ENCODE measurements around the gene STK38L.

The STK38L gene

GRCh38 chr12:27280412-27280811 is 36.3 kb downstream of the STK38L start:
- DNase-seq, result no peak

DNA sequence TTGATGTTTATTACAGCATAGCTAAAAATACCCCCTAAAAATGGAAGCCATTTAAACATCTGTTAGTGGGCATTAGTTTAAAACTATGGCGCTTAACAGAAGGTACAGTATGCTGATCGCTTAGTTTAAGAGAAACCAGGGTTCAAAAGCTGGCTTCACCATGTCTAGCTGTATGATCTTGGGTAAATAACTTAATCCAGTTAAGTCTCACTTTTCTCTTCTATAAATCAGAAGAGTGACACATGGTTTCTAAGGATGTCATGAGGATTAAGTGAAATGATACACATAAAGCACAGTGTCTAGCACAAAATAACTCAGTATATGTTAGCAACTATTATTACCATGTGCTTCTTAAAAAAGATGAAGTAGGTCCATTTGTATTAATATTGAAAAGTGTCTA is 38.7 kb downstream of the STK38L start:
- DNase-seq, result no peak

GRCh38 chr12:27284021-27284420 is 39.9 kb downstream of the STK38L start:
- no peak for DNase-seq

- DNase-seq, result no peak
Measured at GRCh38 chr12:27284751-27285150, 40.7 kb downstream of the STK38L start.

DNA sequence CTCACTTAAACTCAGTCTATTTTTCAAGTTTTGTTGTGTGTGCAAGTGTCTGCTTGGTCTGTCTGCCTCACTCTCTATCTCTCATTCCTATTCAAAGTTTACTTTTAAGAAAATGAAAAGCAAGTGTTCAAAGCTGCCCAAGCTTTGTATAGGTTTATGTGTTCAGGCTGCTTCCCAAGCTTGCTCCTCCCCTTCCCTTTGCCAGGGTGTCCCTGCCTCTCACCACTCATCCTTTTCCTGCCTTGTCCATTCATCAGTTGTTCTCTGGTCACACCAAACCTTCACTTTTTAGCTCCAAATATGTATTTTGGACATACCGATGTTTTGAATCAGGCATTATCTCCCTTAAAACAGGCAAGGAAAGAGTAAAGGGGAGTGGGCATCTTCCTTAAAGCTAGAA is 41.3 kb downstream of the STK38L start:
- no peak for DNase-seq

GRCh38 chr12:27289414-27289813 is 45.3 kb downstream of the STK38L start:
- DNase-seq, result no peak

DNA sequence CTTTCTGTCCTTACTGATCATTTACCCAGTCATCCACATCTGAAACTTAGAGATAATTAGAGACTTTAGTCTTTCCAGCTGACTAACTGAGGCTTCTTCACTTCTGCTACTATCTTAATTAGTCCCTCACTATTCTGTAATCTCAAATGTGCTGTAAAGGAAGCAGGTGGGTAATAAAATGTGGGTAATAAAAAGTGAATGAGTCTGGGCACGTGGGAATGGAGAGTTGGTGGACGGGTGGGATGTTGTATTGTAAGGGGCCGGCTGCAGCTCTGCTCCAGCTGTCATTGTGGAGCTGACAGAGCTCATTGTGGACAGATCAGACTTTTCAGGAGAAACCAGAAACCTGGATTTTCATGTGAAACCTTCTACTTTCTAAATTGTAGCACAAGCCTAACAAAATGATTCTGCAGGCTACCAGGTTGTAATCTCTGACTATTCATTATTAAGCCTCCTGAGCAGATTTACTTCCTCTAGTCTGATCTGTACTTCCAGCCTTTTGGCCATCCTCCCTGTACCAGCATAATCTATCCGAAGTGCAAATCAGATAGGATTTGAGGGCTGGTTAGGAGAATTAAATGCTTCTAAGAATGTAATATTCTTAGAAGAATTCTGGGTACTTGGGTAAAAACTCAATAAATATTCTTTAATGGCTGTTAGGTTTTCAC is 46.5 kb downstream of the STK38L start:
- DNase-seq, result no peak

DNA sequence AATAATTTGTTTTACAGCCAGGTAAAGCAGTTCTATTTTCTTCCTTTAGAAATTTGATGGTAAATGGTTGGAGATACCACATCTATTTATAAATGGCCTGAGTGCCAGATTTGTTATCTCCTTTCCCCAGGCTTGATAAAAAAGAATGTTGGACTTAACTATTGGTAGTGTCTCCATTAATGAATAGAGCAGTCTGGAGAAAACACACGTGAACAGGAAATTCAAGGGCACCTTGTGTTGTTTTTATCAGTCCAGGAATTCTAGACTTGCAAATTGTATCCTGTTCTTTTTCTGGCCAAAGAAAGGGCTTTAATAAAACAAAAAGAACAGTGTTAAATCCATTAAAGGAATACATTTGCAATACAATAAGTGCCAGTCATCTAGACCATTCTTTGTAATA is 47.8 kb downstream of the STK38L start:
- DNase-seq, result no peak

GRCh38 chr12:27292718-27293117 is 48.6 kb downstream of the STK38L start:
- no peak for DNase-seq

DNA sequence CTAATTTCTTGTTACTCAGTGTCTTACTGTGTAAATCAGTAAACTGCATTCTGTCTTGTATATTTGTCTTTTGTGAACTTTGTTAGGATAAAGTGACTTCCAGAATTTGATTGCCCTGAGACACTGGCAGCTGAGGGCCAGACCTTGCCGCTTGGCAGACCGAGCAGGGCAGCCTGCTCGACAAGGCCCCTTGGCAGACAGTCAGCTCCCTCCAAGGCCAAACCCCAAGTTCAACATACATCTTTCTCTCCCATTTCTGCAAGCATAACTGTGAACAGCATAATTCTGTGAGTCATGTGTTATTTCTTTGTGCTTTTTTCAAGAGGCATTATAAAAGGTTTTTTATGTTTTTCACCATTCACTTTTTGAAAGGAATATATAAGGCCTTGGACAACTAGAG is 49.4 kb downstream of the STK38L start:
- no peak for DNase-seq

GRCh38 chr12:27296674-27297073 is 52.6 kb downstream of the STK38L start:
- DNase-seq, result no peak

- peak; percentile 9 for DNase-seq
Measured at GRCh38 chr12:27297566-27297965, 53.5 kb downstream of the STK38L start.

DNA sequence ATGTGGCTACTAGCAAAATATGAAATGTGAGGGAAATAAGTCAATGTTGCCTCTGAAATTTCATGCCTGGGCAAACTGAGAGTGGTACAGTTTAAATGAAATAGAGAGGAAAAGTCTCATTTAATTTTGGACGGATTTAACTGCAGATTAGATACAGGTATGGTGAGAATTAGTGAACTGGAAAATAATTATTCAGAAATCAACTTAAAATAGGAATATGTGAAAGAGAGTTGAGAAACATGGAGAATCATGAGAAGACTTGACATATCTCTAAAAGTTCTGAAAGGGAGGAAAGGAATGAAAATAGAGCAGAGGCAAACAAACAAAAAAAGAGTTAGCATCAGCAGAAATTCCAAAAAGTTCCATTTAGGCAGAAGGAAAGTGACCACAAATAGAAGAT is 55.0 kb downstream of the STK38L start:
- DNase-seq, result no peak

- DNase-seq, result no peak
Measured at GRCh38 chr12:27300226-27300625, 56.1 kb downstream of the STK38L start.

DNA sequence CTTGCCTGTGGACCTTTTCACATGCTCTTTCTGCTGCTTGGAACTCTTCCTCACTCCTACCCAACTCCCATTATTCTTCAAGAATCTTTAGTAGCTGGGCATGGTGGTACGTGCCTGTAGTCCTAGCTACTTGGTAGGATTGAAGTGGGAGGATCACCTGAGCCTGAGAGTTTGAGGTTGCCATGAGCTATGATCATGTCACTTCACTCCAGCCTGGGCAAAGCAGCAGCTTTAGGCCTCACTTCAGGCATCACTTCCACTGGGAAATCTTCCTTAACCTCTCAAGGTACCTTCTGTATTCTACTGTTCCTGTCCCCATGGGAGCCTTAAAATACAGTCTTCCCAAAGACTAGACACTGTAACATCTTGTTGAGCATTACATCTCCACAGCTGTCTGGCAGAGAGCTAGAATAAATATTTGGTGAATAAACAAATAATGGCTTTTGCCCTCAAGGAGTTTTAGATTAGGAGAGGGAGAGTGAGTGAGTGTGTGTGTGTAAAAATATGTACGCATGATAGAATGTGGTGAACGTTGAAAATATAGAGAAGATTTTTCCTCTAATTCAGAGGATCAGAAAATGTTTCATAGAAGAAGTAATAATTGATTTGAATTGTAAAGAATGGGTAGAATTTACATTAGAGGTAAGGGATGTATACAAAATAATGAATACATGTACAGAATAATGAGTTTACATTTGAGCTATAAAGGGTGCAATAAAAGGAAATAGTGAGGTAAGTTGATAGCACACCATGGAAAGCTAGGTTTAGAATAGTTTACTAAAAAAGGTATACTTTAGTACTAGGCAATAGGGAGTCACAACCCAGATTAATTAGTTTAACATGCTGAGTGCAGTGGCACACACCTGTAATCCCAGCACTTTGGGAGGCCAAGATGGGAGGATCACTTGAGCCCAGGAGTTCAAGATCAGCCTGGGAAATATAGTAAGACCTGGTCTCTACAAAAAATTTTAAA is 59.3 kb downstream of the STK38L start:
- no peak for DNase-seq

GRCh38 chr12:27304856-27305255 is 60.8 kb downstream of the STK38L start:
- no peak for DNase-seq

DNA sequence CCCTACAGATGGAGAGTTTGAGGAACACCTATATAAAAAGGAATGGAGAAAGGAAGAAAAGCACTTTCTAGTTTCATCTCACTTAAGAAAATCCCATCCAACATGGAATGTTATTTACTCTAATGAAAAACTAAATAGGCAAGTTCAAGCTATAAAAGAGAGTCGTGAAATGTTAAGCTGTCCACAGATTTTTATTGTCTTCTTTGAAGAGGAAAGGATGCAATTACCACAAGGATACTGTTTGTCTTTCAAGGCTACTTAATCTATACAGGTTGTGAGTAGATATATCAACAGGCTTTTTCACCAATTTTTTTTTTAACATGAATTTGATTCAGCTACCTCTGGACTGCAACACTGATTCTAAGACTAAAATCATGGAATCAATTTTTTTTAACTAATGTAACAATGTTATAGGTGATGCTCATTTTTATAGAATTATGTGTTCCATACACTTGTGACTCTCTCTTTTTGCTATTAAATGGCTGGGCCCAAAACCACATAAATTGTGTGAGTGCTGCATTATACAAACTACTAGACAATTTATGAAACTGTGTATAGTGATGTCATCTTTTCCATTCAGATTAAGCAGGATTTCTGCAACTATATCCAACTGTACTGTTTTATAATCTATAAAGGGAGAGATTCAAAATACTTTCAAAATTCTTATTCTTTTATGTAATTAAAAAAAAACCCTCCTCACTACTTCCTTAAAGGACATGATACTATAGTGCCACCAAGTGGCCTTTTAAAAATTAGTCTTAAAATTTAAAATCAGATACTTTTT is 61.8 kb downstream of the STK38L start:
- DNase-seq, result peak; percentile 27

- DNase-seq, result no peak
Measured at GRCh38 chr12:27309293-27309994, 65.4 kb downstream of the STK38L start.

- no peak for DNase-seq
Measured at GRCh38 chr12:27309995-27310315, 65.9 kb downstream of the STK38L start.

- no peak for DNase-seq
Measured at GRCh38 chr12:27316947-27317346, 72.9 kb downstream of the STK38L start.

- DNase-seq, result no peak
Measured at GRCh38 chr12:27319409-27319808, 75.3 kb downstream of the STK38L start.

- no peak for DNase-seq
Measured at GRCh38 chr12:27319848-27320247, 75.8 kb downstream of the STK38L start.

DNA sequence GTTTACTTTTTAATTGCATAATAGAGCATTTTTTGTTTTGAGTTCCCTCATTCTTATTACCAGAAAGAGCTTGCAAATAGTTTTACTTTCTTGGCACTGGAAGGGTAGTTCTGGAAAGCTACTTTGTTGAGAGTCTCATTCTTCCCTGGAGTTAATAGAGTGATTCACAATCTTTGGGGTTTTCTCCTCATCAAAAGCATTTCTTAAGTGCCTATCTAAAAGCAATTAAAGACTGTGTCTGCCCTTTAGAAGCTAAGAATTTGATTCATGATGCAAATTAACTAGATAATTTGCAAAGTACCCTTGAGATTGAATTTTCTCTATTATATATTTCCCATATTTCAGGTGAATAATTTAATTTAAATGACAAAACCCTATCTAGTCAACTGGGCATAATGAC is 80.4 kb downstream of the STK38L start:
- no peak for DNase-seq
